GM19395 (cell line): ENCODE data around the gene C17orf50.

Source experiments
- ATAC-seq: cut with Tn5 transposase; IDR thresholded peaks from one replicate; pipeline ENCODE4 v1.9.1; 2021; ENCODE audit warnings: mild to moderate bottlenecking, moderate library complexity; ENCODE audit not compliant: unreplicated experiment

The C17orf50 gene

DNA sequence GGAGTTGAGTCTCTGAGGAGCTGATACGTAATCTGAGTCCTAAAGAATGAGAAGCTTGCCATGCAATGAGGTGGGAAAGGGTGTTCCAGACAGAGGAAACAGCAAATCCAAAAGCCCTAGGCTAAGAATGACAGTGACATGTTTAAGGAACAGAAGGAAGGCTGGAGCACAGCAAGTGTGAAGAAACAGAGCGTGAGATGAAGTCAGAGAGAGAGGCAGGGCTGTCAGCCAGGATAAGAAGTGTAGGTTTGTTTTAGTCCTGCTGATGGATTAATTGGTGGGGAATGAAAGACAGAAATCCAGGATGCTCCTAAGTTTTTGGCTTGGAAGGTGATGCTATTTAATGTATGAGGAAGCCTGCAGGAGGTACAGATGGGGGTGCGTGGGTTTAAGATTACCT, 20.3 kb downstream of the C17orf50 start:
- no peak for ATAC-seq

GRCh38 chr17:35784895-35785294, 24.2 kb downstream of the C17orf50 start:
- ATAC-seq, result no peak

GRCh38 chr17:35786941-35787432, 26.3 kb downstream of the C17orf50 start:
- ATAC-seq, result no peak

- ATAC-seq, result no peak
These were observed 28.0 kb downstream of the C17orf50 start for GRCh38 chr17:35788477-35789368.

DNA sequence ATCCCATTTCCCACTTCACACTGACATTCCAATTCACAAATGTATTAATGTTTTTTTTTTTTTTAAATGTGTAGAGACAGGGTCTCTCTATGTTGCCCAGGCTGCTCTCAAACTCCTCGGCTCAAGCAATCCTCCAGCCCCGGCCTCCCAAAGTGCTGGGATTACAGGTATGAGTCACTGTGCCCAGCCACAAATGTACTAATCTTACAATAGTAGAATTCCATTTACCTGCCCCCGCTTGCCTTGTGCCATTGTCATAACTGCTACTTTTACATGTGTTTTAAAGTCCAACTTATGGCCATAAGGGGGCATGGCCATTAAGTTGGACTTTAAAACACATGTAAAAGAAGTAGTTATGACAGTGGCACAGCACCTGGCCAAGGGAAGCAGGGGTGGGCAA, 30.2 kb downstream of the C17orf50 start:
- no peak for ATAC-seq

DNA sequence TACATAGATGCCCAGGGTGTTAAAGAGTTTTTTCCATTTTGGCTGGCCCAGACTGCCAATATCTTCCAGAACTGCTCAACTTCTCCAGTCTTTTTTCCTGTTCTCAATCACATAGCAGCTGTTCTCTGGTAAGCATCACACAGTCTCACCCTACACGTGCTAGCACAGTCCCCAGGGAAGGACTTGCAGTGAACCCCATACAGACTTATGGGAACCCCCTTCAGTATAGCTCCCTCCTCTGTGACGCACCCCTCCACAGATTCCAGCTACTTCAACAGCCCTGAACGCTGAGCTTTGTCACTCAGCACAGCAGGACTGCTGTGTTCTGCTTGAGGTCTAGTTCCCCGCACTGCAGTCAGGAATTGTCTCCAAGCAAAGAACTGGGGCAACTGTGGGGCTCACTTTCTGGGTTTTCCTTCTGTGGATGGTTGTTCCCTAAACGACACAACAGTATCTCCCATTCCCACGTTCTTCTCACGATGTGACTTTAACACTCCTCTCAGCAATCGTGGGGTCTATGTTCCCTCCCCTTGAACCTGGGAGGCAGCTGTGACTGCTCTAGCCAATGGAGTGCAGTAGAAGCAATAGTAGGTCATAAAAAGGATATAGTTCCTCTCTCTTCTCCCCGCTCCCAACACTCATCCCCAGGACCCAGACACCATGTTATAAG, 31.1 kb downstream of the C17orf50 start:
- ATAC-seq, result no peak

DNA sequence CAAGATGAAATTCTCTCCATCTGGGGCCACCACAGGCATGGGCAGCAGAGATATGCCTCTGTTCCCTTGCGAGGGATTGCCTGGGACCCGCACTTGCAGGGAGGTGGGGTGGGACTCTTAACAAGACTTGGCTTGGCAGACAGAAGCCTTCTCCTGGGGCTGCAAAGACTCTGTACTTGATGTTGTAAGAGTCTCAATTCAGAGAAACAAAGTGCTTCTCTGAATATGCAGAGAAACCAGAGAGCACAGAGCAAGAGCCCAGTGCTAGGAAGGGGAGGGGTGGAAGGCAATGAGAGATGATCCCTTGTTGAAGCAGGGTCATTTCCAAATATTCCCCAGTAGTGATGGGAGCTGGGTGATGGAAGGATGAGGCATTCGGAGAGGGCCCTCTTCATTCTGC, 32.6 kb downstream of the C17orf50 start:
- ATAC-seq, result no peak

- ATAC-seq, result no peak
These were observed 34.6 kb downstream of the C17orf50 start, which contains the start of gene MMP28 for GRCh38 chr17:35795007-35795870. Gene MMP28, minus strand, starts transcription at chr17:35795641. Its CDS starts 264 bp downstream, at chr17:35795377.

- ATAC-seq, result no peak
These were observed 35.2 kb downstream of the C17orf50 start for GRCh38 chr17:35795871-35796265.

GRCh38 chr17:35796942-35797341, 36.3 kb downstream of the C17orf50 start:
- ATAC-seq, result no peak

DNA sequence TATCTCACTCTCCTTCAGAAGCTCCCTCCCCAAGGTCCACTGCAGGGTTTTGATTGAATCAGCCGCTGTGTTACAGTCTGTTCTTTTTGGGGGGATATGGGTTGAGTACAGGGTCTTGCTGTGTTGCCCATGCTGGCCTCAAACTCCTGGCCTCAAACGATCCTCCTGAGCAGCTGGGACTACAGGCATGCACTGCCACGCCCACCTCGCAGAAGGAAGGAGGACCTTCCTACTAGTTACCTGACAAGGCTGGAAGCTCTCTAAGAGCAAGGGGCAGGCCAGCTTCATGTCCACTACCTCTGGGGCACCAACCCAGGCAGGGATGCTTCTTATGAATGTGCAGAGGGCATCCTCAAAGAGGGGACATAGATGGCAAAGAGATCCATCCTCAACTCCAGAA, 36.7 kb downstream of the C17orf50 start:
- no peak for ATAC-seq

GRCh38 chr17:35797918-35798317, 37.2 kb downstream of the C17orf50 start:
- ATAC-seq, result no peak

DNA sequence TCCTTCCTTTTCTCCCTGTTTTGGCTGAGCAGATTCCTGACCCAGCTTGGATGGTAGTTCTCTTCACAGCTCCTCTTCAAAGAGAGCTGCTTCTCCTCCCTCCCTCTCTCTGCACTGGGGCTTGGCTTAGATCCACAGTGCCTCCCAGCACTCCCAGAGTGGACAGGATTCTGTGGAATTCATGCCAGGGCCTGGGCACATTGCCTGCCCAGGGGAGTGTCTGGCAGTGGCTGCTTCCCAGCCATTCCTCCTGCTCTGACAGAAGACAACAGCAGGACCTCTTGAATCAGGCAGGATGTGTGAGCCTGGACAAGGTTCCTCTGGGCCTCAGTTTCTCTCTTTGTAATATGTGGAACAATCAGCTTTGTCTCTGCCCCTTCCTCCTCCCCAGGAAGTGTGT, 39.3 kb downstream of the C17orf50 start:
- ATAC-seq, result no peak

DNA sequence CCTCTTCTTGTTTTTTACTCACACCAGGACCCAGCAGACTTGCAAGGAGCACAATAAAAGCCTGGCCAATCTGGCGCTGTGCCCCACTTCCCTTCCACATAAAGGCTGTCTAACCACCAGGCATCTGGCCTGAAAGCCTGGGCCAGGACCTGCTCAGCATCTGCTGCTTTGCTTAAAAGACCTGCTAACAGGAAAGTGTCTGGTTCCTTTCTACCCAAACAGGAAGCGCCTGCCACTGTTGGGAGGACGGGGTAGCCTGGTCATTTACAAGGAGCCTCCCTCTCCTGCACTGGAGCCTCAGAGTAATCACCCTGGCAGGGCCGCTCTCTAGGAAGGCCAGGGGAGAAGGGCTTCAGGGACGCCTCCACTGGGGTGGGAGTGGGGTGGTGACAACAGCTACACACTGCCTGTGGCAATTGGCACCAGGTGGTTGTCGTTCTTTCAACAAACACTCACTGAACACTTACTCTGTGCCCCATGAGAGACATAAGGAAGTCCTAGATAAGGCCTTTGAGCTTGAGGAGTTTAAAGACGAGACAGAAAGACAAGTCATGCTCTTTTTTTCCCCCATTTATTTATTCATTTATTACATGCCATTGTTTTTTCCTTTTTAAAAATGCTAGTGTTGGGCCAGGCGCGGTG, 41.0 kb downstream of the C17orf50 start:
- ATAC-seq, result no peak

GRCh38 chr17:35804658-35805192, 44.0 kb downstream of the C17orf50 start:
- ATAC-seq, result no peak

GRCh38 chr17:35807371-35808144, 46.9 kb downstream of the C17orf50 start:
- ATAC-seq, result no peak

DNA sequence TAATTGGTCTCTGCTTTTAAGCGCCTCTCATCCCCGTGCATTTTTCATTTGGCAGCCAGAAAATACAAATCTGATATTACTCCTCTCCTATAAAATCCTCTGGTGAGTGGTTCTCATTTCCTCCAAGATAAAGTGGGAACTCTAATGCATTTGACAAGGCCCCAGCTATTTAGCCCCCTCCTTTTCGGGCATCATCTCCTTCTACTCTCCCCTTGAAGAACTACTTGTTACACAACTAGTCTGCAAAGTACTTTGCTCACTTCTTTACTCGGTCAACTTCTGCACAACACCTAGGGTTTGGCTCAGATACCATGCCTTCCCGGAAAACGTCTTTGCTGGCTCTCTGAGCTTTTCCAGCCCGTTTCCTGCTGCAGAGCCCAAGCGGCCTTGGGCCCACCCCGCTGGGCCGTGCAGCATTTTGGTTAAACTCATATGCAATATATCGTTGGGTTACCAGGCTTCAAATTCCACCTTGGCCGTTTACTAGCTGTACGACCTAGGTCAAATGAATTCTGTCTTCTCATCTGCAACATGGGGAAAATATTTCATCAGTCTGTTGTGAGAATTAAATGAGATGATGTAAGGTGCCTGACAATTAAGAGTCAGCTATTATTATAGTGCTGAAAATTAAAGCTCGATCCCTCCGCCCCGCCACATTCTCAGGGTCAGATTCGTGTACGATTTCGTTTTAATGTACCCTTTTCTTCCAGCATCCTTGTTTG, 47.7 kb downstream of the C17orf50 start:
- ATAC-seq, result no peak

- peak; percentile 84 for ATAC-seq
These were observed 48.5 kb downstream of the C17orf50 start, which contains the start of gene TAF15 for GRCh38 chr17:35808962-35809854. Gene TAF15, plus strand, starts transcription at chr17:35809484. Its CDS starts 86 bp downstream, at chr17:35809570.
